HepG2 (cell line): ENCODE results near the gene MRPL14. TPM values are rescaled to one million over a fixed set of nuclear protein-coding genes. Genes with fewer than 3 reads are reported as not detected.

ENCODE experiments used
- GTF2F1 ChIP-seq: fragments of 150-350 bp; IDR thresholded peaks from 2 replicates; pipeline ENCODE4 v1.6.1; 2014; ENCODE audit warnings: low read length
- JDP2 ChIP-seq: sonication (generic); formaldehyde crosslinking; IDR thresholded peaks from 2 replicates; pipeline ENCODE4 v1.8.1; 2022; ENCODE audit warnings: missing genetic modification reagents, borderline replicate concordance
- KDM5A ChIP-seq: fragments of 200-600 bp; sonication (generic); IDR thresholded peaks from 2 replicates; pipeline ENCODE4 v1.7.0; 2018; ENCODE audit warnings: antibody characterized with exemption, mild to moderate bottlenecking, low read length, borderline replicate concordance
- MTA1 ChIP-seq: sonication (generic); formaldehyde crosslinking; IDR thresholded peaks from 2 replicates; pipeline ENCODE4 v1.4.0; 2020; ENCODE audit warnings: missing genetic modification reagents, mild to moderate bottlenecking, borderline replicate concordance
- RARG ChIP-seq: sonication (generic); formaldehyde crosslinking; IDR thresholded peaks from 2 replicates; pipeline ENCODE4 v1.4.0; 2020; ENCODE audit warnings: low read depth, mild to moderate bottlenecking, missing genetic modification reagents
- RBAK ChIP-seq: sonication (generic); formaldehyde crosslinking; IDR thresholded peaks from 2 replicates; pipeline ENCODE4 v1.5.1; 2020; ENCODE audit warnings: mild to moderate bottlenecking, missing genetic modification reagents
- RFX1 ChIP-seq: fragments of 450-650 bp; IDR thresholded peaks from 2 replicates; pipeline ENCODE4 v1.6.1; 2017
- ZFY ChIP-seq: sonication (generic); formaldehyde crosslinking; IDR thresholded peaks from 2 replicates; pipeline ENCODE4 v1.4.0; 2020; ENCODE audit warnings: missing genetic modification reagents
- ZNF292 ChIP-seq: sonication (generic); formaldehyde crosslinking; IDR thresholded peaks from 2 replicates; pipeline ENCODE4 v1.8.1; 2022; ENCODE audit warnings: mild to moderate bottlenecking, low read depth, missing genetic modification reagents, borderline replicate concordance
- ZNF670 ChIP-seq: sonication (generic); formaldehyde crosslinking; IDR thresholded peaks from 2 replicates; pipeline ENCODE4 v1.8.0; 2022; ENCODE audit warnings: mild to moderate bottlenecking, missing genetic modification reagents, borderline replicate concordance
- polyA plus RNA-seq, 8 experiments: library from polyadenylated mRNA; depleted of rRNA in 3 of 8; stranded (reverse) in 7 of 8; unstranded in 1 of 8; fragments of >200 nt; fragmentation: Illumina TruSeq in 4 of 8; extraction: Trizol in 4 of 8; gene quantifications; 2 replicates each; pipeline versions ENCODE4 v1.2.1 to v1.2.3, GENCODE V29; 2011 to 2016; ENCODE audit warnings: low read depth in 4 of 8, missing spikeins in 1 of 8, mixed read lengths in 1 of 8; ENCODE audit not compliant: insufficient read depth in 1 of 8
- total RNA-seq, 5 experiments: library from RNA; depleted of rRNA; stranded (reverse); fragments of >200 nt; fragmentation: Illumina TruSeq; extraction: Trizol; gene quantifications; 2 replicates each; pipeline ENCODE4 v1.2.3, GENCODE V29; 2016; ENCODE audit warnings: low read depth in 1 of 5
- TF ChIP-seq, protein P1 (sequence below): sonication (generic); formaldehyde crosslinking; IDR thresholded peaks from 2 replicates; pipeline ENCODE4 v1.4.0; 2020; ENCODE audit warnings: low read depth, missing genetic modification reagents
- TF ChIP-seq, protein P2 (sequence below): sonication (generic); formaldehyde crosslinking; IDR thresholded peaks from 2 replicates; pipeline ENCODE4 v1.5.1; 2020; ENCODE audit warnings: missing genetic modification reagents, mild to moderate bottlenecking, borderline replicate concordance
- TF ChIP-seq, protein P3 (sequence below): sonication (generic); formaldehyde crosslinking; IDR thresholded peaks from 2 replicates; pipeline ENCODE4 v1.4.0; 2020; ENCODE audit warnings: mild to moderate bottlenecking, missing genetic modification reagents
- TF ChIP-seq, protein P4 (sequence below): sonication (generic); formaldehyde crosslinking; IDR thresholded peaks from 2 replicates; pipeline ENCODE4 v1.5.1; 2020; ENCODE audit warnings: mild to moderate bottlenecking, missing genetic modification reagents, moderate library complexity
- TF ChIP-seq, protein P5 (sequence below): sonication (generic); formaldehyde crosslinking; IDR thresholded peaks from 2 replicates; pipeline ENCODE4 v1.4.0; 2020; ENCODE audit warnings: mild to moderate bottlenecking, missing genetic modification reagents

Gene MRPL14
- total and polyA plus RNA-seq, 2 of the 13 experiments (the other 11 are each of a cell fraction or from before 2014, with no cell fraction given) = 157 to 178 TPM

DNA sequence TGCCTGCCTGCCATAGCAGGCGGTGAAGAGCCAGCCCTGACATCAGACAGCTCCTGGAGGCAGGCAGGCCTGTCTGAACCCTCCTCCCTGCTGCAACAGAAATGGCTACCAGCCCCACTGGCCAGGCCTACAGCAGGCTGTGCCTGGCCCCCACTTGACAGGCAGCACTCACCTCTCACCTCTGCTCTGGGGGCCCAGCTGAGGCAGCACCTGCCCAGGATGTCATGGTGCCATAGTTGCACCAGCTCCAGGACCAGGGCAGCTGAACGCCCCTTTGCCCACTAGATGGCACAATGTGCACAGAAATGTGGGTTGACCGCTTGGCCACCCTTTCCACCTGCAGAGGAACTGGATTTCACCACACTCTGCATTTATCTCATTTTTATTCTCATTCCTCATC is 30.6 kb downstream of the MRPL14 start (continued):
- TF ChIP-seq, protein P1, sequence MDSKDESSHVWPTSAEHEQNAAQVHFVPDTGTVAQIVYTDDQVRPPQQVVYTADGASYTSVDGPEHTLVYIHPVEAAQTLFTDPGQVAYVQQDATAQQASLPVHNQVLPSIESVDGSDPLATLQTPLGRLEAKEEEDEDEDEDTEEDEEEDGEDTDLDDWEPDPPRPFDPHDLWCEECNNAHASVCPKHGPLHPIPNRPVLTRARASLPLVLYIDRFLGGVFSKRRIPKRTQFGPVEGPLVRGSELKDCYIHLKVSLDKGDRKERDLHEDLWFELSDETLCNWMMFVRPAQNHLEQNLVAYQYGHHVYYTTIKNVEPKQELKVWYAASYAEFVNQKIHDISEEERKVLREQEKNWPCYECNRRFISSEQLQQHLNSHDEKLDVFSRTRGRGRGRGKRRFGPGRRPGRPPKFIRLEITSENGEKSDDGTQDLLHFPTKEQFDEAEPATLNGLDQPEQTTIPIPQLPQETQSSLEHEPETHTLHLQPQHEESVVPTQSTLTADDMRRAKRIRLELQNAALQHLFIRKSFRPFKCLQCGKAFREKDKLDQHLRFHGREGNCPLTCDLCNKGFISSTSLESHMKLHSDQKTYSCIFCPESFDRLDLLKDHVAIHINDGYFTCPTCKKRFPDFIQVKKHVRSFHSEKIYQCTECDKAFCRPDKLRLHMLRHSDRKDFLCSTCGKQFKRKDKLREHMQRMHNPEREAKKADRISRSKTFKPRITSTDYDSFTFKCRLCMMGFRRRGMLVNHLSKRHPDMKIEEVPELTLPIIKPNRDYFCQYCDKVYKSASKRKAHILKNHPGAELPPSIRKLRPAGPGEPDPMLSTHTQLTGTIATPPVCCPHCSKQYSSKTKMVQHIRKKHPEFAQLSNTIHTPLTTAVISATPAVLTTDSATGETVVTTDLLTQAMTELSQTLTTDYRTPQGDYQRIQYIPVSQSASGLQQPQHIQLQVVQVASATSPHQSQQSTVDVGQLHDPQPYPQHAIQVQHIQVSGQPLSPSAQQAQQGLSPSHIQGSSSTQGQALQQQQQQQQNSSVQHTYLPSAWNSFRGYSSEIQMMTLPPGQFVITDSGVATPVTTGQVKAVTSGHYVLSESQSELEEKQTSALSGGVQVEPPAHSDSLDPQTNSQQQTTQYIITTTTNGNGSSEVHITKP (CRISPR knock-in tag) = no peak
- TF ChIP-seq, protein P2, sequence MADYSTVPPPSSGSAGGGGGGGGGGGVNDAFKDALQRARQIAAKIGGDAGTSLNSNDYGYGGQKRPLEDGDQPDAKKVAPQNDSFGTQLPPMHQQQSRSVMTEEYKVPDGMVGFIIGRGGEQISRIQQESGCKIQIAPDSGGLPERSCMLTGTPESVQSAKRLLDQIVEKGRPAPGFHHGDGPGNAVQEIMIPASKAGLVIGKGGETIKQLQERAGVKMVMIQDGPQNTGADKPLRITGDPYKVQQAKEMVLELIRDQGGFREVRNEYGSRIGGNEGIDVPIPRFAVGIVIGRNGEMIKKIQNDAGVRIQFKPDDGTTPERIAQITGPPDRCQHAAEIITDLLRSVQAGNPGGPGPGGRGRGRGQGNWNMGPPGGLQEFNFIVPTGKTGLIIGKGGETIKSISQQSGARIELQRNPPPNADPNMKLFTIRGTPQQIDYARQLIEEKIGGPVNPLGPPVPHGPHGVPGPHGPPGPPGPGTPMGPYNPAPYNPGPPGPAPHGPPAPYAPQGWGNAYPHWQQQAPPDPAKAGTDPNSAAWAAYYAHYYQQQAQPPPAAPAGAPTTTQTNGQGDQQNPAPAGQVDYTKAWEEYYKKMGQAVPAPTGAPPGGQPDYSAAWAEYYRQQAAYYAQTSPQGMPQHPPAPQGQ = 0 out of 2 replicates have a peak, but pooled peaks have one; percentile 45
- TF ChIP-seq, protein P3, sequence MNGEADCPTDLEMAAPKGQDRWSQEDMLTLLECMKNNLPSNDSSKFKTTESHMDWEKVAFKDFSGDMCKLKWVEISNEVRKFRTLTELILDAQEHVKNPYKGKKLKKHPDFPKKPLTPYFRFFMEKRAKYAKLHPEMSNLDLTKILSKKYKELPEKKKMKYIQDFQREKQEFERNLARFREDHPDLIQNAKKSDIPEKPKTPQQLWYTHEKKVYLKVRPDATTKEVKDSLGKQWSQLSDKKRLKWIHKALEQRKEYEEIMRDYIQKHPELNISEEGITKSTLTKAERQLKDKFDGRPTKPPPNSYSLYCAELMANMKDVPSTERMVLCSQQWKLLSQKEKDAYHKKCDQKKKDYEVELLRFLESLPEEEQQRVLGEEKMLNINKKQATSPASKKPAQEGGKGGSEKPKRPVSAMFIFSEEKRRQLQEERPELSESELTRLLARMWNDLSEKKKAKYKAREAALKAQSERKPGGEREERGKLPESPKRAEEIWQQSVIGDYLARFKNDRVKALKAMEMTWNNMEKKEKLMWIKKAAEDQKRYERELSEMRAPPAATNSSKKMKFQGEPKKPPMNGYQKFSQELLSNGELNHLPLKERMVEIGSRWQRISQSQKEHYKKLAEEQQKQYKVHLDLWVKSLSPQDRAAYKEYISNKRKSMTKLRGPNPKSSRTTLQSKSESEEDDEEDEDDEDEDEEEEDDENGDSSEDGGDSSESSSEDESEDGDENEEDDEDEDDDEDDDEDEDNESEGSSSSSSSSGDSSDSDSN = peak; percentile 36; the same call in 1 of the 2 replicates
- no peak for TF ChIP-seq RFX1
- no peak for TF ChIP-seq RBAK (CRISPR knock-in tag)
- peak; percentile 58; the same call in 1 of the 2 replicates for TF ChIP-seq KDM5A
- TF ChIP-seq GTF2F1 = no peak
- TF ChIP-seq ZNF670 (CRISPR knock-in tag) = no peak
- TF ChIP-seq ZNF292 = no peak
- TF ChIP-seq, protein P4, sequence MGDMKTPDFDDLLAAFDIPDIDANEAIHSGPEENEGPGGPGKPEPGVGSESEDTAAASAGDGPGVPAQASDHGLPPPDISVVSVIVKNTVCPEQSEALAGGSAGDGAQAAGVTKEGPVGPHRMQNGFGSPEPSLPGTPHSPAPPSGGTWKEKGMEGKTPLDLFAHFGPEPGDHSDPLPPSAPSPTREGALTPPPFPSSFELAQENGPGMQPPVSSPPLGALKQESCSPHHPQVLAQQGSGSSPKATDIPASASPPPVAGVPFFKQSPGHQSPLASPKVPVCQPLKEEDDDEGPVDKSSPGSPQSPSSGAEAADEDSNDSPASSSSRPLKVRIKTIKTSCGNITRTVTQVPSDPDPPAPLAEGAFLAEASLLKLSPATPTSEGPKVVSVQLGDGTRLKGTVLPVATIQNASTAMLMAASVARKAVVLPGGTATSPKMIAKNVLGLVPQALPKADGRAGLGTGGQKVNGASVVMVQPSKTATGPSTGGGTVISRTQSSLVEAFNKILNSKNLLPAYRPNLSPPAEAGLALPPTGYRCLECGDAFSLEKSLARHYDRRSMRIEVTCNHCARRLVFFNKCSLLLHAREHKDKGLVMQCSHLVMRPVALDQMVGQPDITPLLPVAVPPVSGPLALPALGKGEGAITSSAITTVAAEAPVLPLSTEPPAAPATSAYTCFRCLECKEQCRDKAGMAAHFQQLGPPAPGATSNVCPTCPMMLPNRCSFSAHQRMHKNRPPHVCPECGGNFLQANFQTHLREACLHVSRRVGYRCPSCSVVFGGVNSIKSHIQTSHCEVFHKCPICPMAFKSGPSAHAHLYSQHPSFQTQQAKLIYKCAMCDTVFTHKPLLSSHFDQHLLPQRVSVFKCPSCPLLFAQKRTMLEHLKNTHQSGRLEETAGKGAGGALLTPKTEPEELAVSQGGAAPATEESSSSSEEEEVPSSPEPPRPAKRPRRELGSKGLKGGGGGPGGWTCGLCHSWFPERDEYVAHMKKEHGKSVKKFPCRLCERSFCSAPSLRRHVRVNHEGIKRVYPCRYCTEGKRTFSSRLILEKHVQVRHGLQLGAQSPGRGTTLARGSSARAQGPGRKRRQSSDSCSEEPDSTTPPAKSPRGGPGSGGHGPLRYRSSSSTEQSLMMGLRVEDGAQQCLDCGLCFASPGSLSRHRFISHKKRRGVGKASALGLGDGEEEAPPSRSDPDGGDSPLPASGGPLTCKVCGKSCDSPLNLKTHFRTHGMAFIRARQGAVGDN (CRISPR knock-in tag) = peak; percentile 90
- TF ChIP-seq RARG (CRISPR knock-in tag) = no peak
- TF ChIP-seq MTA1 (CRISPR knock-in tag) = no peak; the same call in 1 of the 2 replicates
- TF ChIP-seq, protein P5, sequence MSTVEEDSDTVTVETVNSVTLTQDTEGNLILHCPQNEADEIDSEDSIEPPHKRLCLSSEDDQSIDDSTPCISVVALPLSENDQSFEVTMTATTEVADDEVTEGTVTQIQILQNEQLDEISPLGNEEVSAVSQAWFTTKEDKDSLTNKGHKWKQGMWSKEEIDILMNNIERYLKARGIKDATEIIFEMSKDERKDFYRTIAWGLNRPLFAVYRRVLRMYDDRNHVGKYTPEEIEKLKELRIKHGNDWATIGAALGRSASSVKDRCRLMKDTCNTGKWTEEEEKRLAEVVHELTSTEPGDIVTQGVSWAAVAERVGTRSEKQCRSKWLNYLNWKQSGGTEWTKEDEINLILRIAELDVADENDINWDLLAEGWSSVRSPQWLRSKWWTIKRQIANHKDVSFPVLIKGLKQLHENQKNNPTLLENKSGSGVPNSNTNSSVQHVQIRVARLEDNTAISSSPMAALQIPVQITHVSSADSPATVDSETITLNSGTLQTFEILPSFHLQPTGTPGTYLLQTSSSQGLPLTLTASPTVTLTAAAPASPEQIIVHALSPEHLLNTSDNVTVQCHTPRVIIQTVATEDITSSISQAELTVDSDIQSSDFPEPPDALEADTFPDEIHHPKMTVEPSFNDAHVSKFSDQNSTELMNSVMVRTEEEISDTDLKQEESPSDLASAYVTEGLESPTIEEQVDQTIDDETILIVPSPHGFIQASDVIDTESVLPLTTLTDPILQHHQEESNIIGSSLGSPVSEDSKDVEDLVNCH = 0 out of 2 replicates have a peak, but pooled peaks have one; percentile 64
- no peak for TF ChIP-seq JDP2 (CRISPR knock-in tag)
- no peak; the same call in 1 of the 2 replicates for TF ChIP-seq ZFY (CRISPR knock-in tag)
